ENCODE results near the gene RPRD1B.

RPRD1B gene

GRCh38 chr20:38125157-38126056, 91.9 kb downstream of the RPRD1B start:
- no peak for DNase-seq

- DNase-seq = no peak
Measured at GRCh38 chr20:38126146-38126921, 92.8 kb downstream of the RPRD1B start.

GRCh38 chr20:38126932-38127621, 93.5 kb downstream of the RPRD1B start:
- no peak for DNase-seq

- DNase-seq = no peak
Measured at GRCh38 chr20:38127920-38128528, 94.5 kb downstream of the RPRD1B start.

- no peak for DNase-seq
Measured at GRCh38 chr20:38128691-38129090, 95.1 kb downstream of the RPRD1B start.

GRCh38 chr20:38129248-38129865, 95.8 kb downstream of the RPRD1B start:
- no peak for DNase-seq

GRCh38 chr20:38129893-38130609, 96.5 kb downstream of the RPRD1B start:
- DNase-seq = no peak

GRCh38 chr20:38130687-38131587, 97.4 kb downstream of the RPRD1B start:
- no peak for DNase-seq

- DNase-seq = no peak
Measured at GRCh38 chr20:38131588-38132121, 98.1 kb downstream of the RPRD1B start.

- no peak for DNase-seq
Measured at GRCh38 chr20:38132156-38132909, 98.8 kb downstream of the RPRD1B start.

GRCh38 chr20:38132910-38133501, 99.5 kb downstream of the RPRD1B start:
- no peak for DNase-seq

- DNase-seq = no peak
Measured at GRCh38 chr20:38133680-38134426, 100.3 kb downstream of the RPRD1B start.

- DNase-seq = no peak
Measured at GRCh38 chr20:38134427-38135270, 101.1 kb downstream of the RPRD1B start.

- DNase-seq = no peak
Measured at GRCh38 chr20:38135271-38135650, 101.7 kb downstream of the RPRD1B start.

- DNase-seq = no peak
Measured at GRCh38 chr20:38135651-38136420, 102.3 kb downstream of the RPRD1B start.

GRCh38 chr20:38136421-38137245, 103.1 kb downstream of the RPRD1B start:
- DNase-seq = no peak
